Tibial nerve (tissue), 4 donors: ENCODE results near the gene SALL1. TPM values are rescaled to one million over a fixed set of nuclear protein-coding genes. Genes with fewer than 3 reads are reported as not detected.

ENCODE experiments used
- DNase-seq, 2 donors: peaks; one replicate each; pipeline ENCODE4 v3.0.0-alpha.2; 2019; ENCODE audit warnings: low spot score in 2 of 2
- H3K27ac ChIP-seq, 4 donors: fragments of 200-600 bp; sonication (generic) in 3 of 4; one replicate each; pipeline ENCODE4 v1.5.1; 2017 to 2019; ENCODE audit warnings: mild to moderate bottlenecking in 1 of 4
- H3K27me3 ChIP-seq, 2 donors: fragments of 200-600 bp; sonication (generic) in 1 of 2; one replicate each; pipeline versions ENCODE4 v1.5.1 to v1.6.0; 2017 to 2019
- H3K36me3 ChIP-seq, 3 donors: fragments of 200-600 bp; sonication (generic); one replicate each; pipeline ENCODE4 v1.5.1; 2018 to 2019
- H3K4me1 ChIP-seq, 4 donors: fragments of 200-600 bp; sonication (generic) in 3 of 4; one replicate each; pipeline ENCODE4 v1.5.1; 2017 to 2019
- H3K4me3 ChIP-seq, 4 donors: fragments of 200-600 bp; sonication (generic) in 3 of 4; one replicate each; pipeline ENCODE4 v1.5.1; 2017 to 2019; ENCODE audit warnings: mild to moderate bottlenecking in 1 of 4, moderate library complexity in 1 of 4
- H3K9me3 ChIP-seq, 4 donors: fragments of 200-600 bp; sonication (generic) in 3 of 4; one replicate each; pipeline ENCODE4 v1.5.1; 2017 to 2019
- EP300 ChIP-seq, 2 donors: sonication (generic); formaldehyde crosslinking; IDR thresholded peaks; one replicate each; pipeline ENCODE4 v1.6.1; 2017; ENCODE audit warnings: antibody characterized with exemption in 2 of 2, mild to moderate bottlenecking in 1 of 2
- POLR2A ChIP-seq, 2 donors: fragments of 450-650 bp; IDR thresholded peaks; one replicate each; pipeline ENCODE4 v1.6.1; 2017; ENCODE audit warnings: antibody characterized with exemption in 2 of 2, mild to moderate bottlenecking in 2 of 2, moderate library complexity in 2 of 2
- WGBS, 2 donors: methylation state at CpG; one replicate each; pipeline ENCODE4 v1.1.5; 2018; 5-methylcytosine and 5-hydroxymethylcytosine counted together
- total RNA-seq, 4 donors: library from RNA; depleted of rRNA; stranded (reverse); fragments of >200 nt; gene quantifications; one replicate each; pipeline ENCODE4 v1.1.0, GENCODE V29; 2016
- TF ChIP-seq, protein P1 (sequence below), 5 experiments: fragments of 200-600 bp in 3 of 5; fragments of 450-650 bp in 2 of 5; sonication (generic) in 3 of 5; IDR thresholded peaks; one replicate each; pipeline ENCODE4 v1.5.1; 2016 to 2019; ENCODE audit warnings: antibody characterized with exemption in 5 of 5, mild to moderate bottlenecking in 3 of 5, moderate library complexity in 2 of 5

The SALL1 gene
- total RNA-seq, 4 donors from 2014 or later, result 0.21 to 1.4 (median 0.26) TPM

DNA sequence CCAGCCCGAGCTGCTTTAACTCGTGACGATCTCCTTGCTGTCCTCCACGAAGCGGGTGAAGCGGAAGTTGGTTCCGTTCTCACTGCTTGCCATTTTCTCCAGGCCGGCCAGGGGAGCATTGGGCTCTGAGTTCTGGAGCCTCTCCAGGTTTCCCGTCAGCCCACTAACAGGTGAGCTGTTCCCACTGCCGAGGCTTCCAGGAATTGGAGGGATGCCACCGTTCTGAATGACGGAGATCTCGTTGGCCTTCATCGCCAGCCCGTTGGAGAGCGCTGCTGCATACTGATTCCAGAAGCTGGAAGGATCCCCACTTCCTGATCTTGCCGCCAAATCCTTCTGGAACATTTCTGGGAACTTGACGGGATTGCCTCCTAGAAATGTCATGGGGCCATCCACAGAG, 14.0 kb downstream of the SALL1 start:
- H3K27ac ChIP-seq, result no peak overlapping the region
- DNase-seq, result no peak
- H3K4me3 ChIP-seq, result no peak overlapping the region
- peaks cover 0 to 48% of the 10 kb centered on the region in 2 donors for H3K27me3 ChIP-seq
- TF ChIP-seq, protein P1, sequence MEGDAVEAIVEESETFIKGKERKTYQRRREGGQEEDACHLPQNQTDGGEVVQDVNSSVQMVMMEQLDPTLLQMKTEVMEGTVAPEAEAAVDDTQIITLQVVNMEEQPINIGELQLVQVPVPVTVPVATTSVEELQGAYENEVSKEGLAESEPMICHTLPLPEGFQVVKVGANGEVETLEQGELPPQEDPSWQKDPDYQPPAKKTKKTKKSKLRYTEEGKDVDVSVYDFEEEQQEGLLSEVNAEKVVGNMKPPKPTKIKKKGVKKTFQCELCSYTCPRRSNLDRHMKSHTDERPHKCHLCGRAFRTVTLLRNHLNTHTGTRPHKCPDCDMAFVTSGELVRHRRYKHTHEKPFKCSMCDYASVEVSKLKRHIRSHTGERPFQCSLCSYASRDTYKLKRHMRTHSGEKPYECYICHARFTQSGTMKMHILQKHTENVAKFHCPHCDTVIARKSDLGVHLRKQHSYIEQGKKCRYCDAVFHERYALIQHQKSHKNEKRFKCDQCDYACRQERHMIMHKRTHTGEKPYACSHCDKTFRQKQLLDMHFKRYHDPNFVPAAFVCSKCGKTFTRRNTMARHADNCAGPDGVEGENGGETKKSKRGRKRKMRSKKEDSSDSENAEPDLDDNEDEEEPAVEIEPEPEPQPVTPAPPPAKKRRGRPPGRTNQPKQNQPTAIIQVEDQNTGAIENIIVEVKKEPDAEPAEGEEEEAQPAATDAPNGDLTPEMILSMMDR (IDR thresholded peaks at IDR 0.05), result no peak
- TF ChIP-seq POLR2A (IDR thresholded peaks at IDR 0.05), result no peak
- TF ChIP-seq EP300 (IDR thresholded peaks at IDR 0.05), result no peak
- 75 to 90% methylated on average over 18 of the region's 18 CpGs for WGBS, 2 donors
- H3K4me1 ChIP-seq, result peaks cover 0 to 5% (median 0%) of the 10 kb centered on the region in 4 donors
- no peaks in the 10 kb centered on the region for H3K9me3 ChIP-seq
- no peaks in the 10 kb centered on the region for H3K36me3 ChIP-seq

DNA sequence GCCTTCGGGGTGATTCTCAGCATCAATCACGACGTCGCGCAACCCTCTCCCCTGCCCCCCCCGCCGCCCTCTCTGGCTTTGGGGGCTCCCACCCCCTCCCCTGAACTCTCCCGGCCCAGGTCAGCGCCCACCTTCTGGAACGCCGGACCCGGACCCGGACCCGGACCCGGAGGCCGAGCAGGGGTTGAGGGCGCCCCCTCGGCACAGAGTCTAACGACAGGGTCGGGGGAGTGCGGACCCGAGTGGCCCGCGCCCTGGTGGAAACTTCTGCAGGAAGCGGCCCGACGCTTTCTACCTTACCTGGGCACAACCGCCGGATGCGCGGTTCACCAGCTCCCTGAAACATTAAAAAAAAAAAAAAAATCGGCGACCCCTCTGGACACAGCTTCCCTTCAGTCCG, 16.2 kb downstream of the SALL1 start:
- Histone ChIP-seq H3K27me3 (peaks cover 0 to 42% of the 10 kb centered on the region in 2 donors), H3K4me1 (peaks cover 0 to 5% (median 0%) of the 10 kb centered on the region in 4 donors), H3K36me3 (no peaks in the 10 kb centered on the region), H3K4me3 (no peak overlapping the region), H3K27ac (no peak overlapping the region), H3K9me3 (no peaks in the 10 kb centered on the region)
- no peak for TF ChIP-seq EP300 (IDR thresholded peaks at IDR 0.05)
- TF ChIP-seq, protein P1 (IDR thresholded peaks at IDR 0.05), result no peak
- TF ChIP-seq POLR2A (IDR thresholded peaks at IDR 0.05), result no peak
- 31 to 35% methylated on average over 19 to 31 of the region's 34 CpGs for WGBS, 2 donors
- no peak for DNase-seq

DNA sequence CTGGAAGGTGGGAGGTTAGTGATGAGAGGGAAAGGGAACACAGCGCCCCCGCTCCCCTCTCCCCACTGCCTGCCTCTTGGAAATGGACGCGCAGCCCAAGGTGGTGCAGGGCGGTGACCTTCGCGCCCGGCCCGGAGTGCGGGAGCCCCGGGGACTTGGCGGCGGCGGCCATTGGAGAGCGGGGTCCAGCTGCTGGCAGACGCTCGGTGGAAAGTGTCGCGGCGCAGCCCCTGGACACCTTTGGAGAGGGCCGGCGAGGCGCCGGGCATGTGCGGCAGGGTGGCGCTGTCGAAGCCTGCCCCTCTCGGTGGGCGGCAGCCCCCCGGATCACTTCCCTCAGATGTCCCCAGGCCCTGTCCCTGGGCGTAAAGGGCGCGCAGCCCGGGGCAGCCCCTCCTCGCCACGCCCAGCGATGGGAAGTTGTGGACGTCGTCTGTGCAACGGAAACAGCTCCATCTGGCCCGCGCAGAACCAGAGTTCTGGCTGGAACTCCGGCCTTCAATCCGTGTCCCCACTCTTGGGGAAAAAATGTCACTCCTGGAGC, 16.7 kb downstream of the SALL1 start:
- TF ChIP-seq EP300 (IDR thresholded peaks at IDR 0.05) (no peak), POLR2A (IDR thresholded peaks at IDR 0.05) (no peak)
- TF ChIP-seq, protein P1 (IDR thresholded peaks at IDR 0.05), result no peak
- Histone ChIP-seq H3K27ac (no peak overlapping the region), H3K9me3 (no peaks in the 10 kb centered on the region), H3K4me1 (peaks cover 0 to 5% (median 0%) of the 10 kb centered on the region in 4 donors), H3K27me3 (peaks cover 0 to 42% of the 10 kb centered on the region in 2 donors), H3K36me3 (no peaks in the 10 kb centered on the region), H3K4me3 (no peak overlapping the region)
- no peak for DNase-seq
- 1 to 4% methylated on average over 20 to 44 of the region's 44 CpGs for whole genome bisulfite sequencing, 2 donors

DNA sequence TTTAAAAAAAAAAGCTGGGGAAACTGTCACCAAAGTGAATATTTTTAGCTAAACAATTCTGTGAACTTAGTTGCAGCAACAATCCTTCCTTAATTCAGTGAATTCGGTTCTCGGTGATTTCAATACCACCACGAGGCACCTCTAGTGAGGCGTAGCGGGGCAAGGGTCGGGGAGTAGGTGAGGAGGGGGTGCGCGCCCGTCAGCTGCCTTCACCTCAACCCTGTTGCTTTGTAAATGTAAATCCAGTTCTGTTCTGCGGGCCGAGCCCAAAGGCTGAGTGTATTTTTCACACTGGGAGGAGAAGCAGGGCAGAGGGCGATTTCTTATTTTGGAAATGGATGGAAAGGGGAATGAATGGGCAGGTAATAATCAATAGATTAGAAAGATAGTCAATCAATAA, 17.4 kb downstream of the SALL1 start:
- DNase-seq, result no peak
- 9 to 29% methylated on average over 12 of the region's 12 CpGs for WGBS, 2 donors
- Histone ChIP-seq H3K4me3 (no peak overlapping the region), H3K27me3 (peaks cover 0 to 42% of the 10 kb centered on the region in 2 donors), H3K4me1 (peaks cover 0 to 5% (median 0%) of the 10 kb centered on the region in 4 donors), H3K36me3 (no peaks in the 10 kb centered on the region), H3K9me3 (no peaks in the 10 kb centered on the region), H3K27ac (no peak overlapping the region)
- TF ChIP-seq EP300 (IDR thresholded peaks at IDR 0.05), result no peak
- TF ChIP-seq POLR2A (IDR thresholded peaks at IDR 0.05), result no peak
- TF ChIP-seq, protein P1 (IDR thresholded peaks at IDR 0.05), result no peak

DNA sequence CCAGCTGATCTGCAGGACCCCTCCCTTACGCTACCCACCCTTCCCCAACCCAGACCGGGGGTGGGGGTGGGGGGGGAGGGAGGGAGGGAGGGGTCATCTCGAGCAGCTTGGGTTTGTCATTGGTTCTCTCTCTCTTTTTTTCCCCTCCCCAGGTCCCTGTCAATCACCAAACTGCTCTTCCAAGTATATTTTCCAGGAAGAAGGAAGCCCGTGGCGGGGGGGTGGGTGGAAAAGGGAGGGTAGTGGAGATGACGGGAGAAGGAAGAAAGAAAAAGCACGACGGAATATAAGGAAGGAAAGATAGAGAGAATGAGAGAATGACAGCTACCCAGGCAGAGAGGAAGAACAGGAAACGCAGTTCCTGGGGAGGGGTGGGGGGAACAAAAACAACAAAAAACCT, 17.9 kb downstream of the SALL1 start:
- H3K27me3 ChIP-seq, result peaks cover 0 to 42% of the 10 kb centered on the region in 2 donors
- no peaks in the 10 kb centered on the region for H3K36me3 ChIP-seq

More for the DNA sequence above, 17.9 kb downstream of the SALL1 start:
- no peak for DNase-seq
- Histone ChIP-seq H3K4me1 (peaks cover 0 to 5% (median 0%) of the 10 kb centered on the region in 4 donors), H3K27ac (no peak overlapping the region), H3K4me3 (no peak overlapping the region), H3K9me3 (no peaks in the 10 kb centered on the region)
- TF ChIP-seq, protein P1 (IDR thresholded peaks at IDR 0.05), result no peak
- TF ChIP-seq POLR2A (IDR thresholded peaks at IDR 0.05) (no peak), EP300 (IDR thresholded peaks at IDR 0.05) (no peak)
- 7 to 10% methylated on average over 9 of the region's 9 CpGs for WGBS, 2 donors
